Caco-2 (cell line): ENCODE results near the gene NUDC. TPM values are rescaled to one million over a fixed set of nuclear protein-coding genes. Genes with fewer than 3 reads are reported as not detected.

Experiments used
- BruUV-seq: library from RNA; stranded (reverse); fragments of 400-500 nt; replicated peaks from 2 replicates; lab custom pipeline; 2021; lab: Mats Ljungman, UMichigan
- CTCF ChIA-PET: fragments of 300-600 bp; sonication (Branson Sonifier 250); formaldehyde crosslinking; loops from one replicate; lab custom pipeline; 2022; ENCODE audit warnings: antibody characterized with exemption; lab: Charles Lee
- POLR2A ChIA-PET: fragments of 300-600 bp; sonication (Branson Sonifier 250); formaldehyde crosslinking; loops from one replicate; lab custom pipeline; 2022; ENCODE audit warnings: antibody characterized with exemption; lab: Charles Lee
- DNase-seq, 2 experiments: peaks; one replicate each; pipeline versions ENCODE4 v3.0.0 to v3.0.0-alpha.2; 2020 to 2022
- H3K27me3 ChIP-seq: replicated peaks from 2 replicates; pipeline ENCODE4 v1.6.0; 2011; ENCODE audit warnings: low read length; ENCODE audit not compliant: control insufficient read depth, insufficient read depth
- H3K36me3 ChIP-seq: 2 replicates; pipeline ENCODE4 v1.5.1; 2011; ENCODE audit warnings: low read length; ENCODE audit not compliant: control insufficient read depth, insufficient read depth
- H3K4me1 ChIP-seq: fragments of 250-450 bp; sonication (Bioruptor Pico); 2 replicates; pipeline ENCODE4 v1.5.1; 2020; ENCODE audit warnings: mild to moderate bottlenecking
- H3K4me3 ChIP-seq: 2 replicates; pipeline ENCODE4 v1.5.1; 2011; ENCODE audit warnings: low read depth, mild to moderate bottlenecking, control low read depth, low read length
- H3K9me3 ChIP-seq: fragments of 250-450 bp; sonication (Bioruptor Pico); 2 replicates; pipeline ENCODE4 v1.5.1; 2020; ENCODE audit warnings: mild to moderate bottlenecking, moderate library complexity
- H3K27ac Mint-ChIP-seq: one replicate; pipeline ENCODE4 v1.8.0; 2022; ENCODE audit warnings: mixed read lengths; ENCODE audit not compliant: unreplicated experiment
- H3K27me3 Mint-ChIP-seq: one replicate; pipeline ENCODE4 v1.8.0; 2022; ENCODE audit warnings: mixed read lengths; ENCODE audit not compliant: insufficient read depth, unreplicated experiment
- H3K36me3 Mint-ChIP-seq: one replicate; pipeline ENCODE4 v1.8.0; 2022; ENCODE audit warnings: mild to moderate bottlenecking, mixed read lengths; ENCODE audit not compliant: insufficient read depth, unreplicated experiment
- H3K4me1 Mint-ChIP-seq: one replicate; pipeline ENCODE4 v1.8.0; 2022; ENCODE audit warnings: low read depth, mixed read lengths; ENCODE audit not compliant: unreplicated experiment
- H3K4me3 Mint-ChIP-seq: one replicate; pipeline ENCODE4 v1.8.0; 2022; ENCODE audit warnings: mild to moderate bottlenecking, moderate library complexity, mixed read lengths; ENCODE audit not compliant: unreplicated experiment
- H3K9me3 Mint-ChIP-seq: one replicate; pipeline ENCODE4 v1.8.0; 2022; ENCODE audit warnings: mixed read lengths; ENCODE audit not compliant: unreplicated experiment
- CTCF ChIP-seq, 2 experiments: fragments of 200-600 bp in 1 of 2; IDR thresholded peaks; 1 replicate in 1 of 2; 2 replicates in 1 of 2; pipeline versions ENCODE4 v1.5.1 to v1.8.0; 2011 to 2022; ENCODE audit warnings: antibody characterized with exemption in 1 of 2, control low read depth in 1 of 2, inconsistent platforms in 1 of 2, low read depth in 1 of 2, low read length in 1 of 2, mild to moderate bottlenecking in 1 of 2, moderate library complexity in 1 of 2; ENCODE audit not compliant: insufficient read depth in 1 of 2, severe bottlenecking in 1 of 2, unreplicated experiment in 1 of 2
- intact Hi-C: fragments of 100-400 bp; cut with micrococcal nuclease; formaldehyde crosslinking; loops from one replicate; pipeline ENCODE4 v1.10.0; 2022; ENCODE audit not compliant: unreplicated experiment
- total RNA-seq: library from RNA; stranded (reverse); gene quantifications from 2 replicates; pipeline ENCODE4 v1.2.3, GENCODE V29; 2022

NUDC gene
- total RNA-seq, 1 experiment from 2014 or later = 81.3 TPM

- intact Hi-C loops = no loop called here
- CTCF ChIA-PET = no interaction called here
- POLR2A ChIA-PET = no interaction called here
- H3K4me3 Mint-ChIP-seq = no peak overlapping the region
- H3K27me3 Mint-ChIP-seq = no peaks in the 10 kb centered on the region
- no peak for TF ChIP-seq CTCF (IDR thresholded peaks at IDR 0.05; ENCODE audit: insufficient read depth in 1 of 2, low read depth in 1 of 2, low read length in 1 of 2, severe bottlenecking in 1 of 2, unreplicated experiment in 1 of 2)
- no peaks in the 10 kb centered on the region for H3K9me3 Mint-ChIP-seq
- Histone ChIP-seq H3K4me1 (0 out of 2 replicates have a peak, but pooled peaks cover 2% of the 10 kb centered on the region), H3K27me3 (no peaks in the 10 kb centered on the region), H3K9me3 (no peaks in the 10 kb centered on the region), H3K4me3 (no peak overlapping the region), H3K36me3 (no peaks in the 10 kb centered on the region)
- H3K36me3 Mint-ChIP-seq = peaks cover 6% of the 10 kb centered on the region
- no peak for DNase-seq
- BruUV-seq = no TSS peak
- peaks cover 2% of the 10 kb centered on the region for H3K4me1 Mint-ChIP-seq
- no peak overlapping the region for H3K27ac Mint-ChIP-seq
These were observed 43.7 kb downstream of the NUDC start for GRCh38 chr1:26965213-26965612.

- H3K27me3 Mint-ChIP-seq = no peaks in the 10 kb centered on the region
- no peak overlapping the region for H3K27ac Mint-ChIP-seq
- 0 out of 2 replicates have a peak, but pooled peaks cover 2% of the 10 kb centered on the region for H3K4me1 ChIP-seq
- H3K4me3 ChIP-seq = no peak overlapping the region
- no peak for TF ChIP-seq CTCF (IDR thresholded peaks at IDR 0.05; ENCODE audit: insufficient read depth in 1 of 2, low read depth in 1 of 2, low read length in 1 of 2, severe bottlenecking in 1 of 2, unreplicated experiment in 1 of 2)
- H3K4me3 Mint-ChIP-seq = no peak overlapping the region
- H3K9me3 Mint-ChIP-seq = no peaks in the 10 kb centered on the region
- ChIA-PET POLR2A (no interaction called here), CTCF (no interaction called here)
- BruUV-seq = no TSS peak
- intact Hi-C loops = loop anchor here (2.0 kb wide), 3 partner anchors 25 to 131 kb away; no protein-coding TSS in a partner anchor
- no peak for DNase-seq
- no peaks in the 10 kb centered on the region for H3K36me3 ChIP-seq
- H3K27me3 ChIP-seq = no peaks in the 10 kb centered on the region
- H3K36me3 Mint-ChIP-seq = peaks cover 3% of the 10 kb centered on the region
- no peaks in the 10 kb centered on the region for H3K9me3 ChIP-seq
- H3K4me1 Mint-ChIP-seq = peaks cover 6% of the 10 kb centered on the region
These were observed 44.1 kb downstream of the NUDC start for GRCh38 chr1:26965628-26966027.

- Mint-ChIP-seq H3K27me3 (no peaks in the 10 kb centered on the region), H3K4me3 (no peak overlapping the region), H3K36me3 (no peaks in the 10 kb centered on the region), H3K4me1 (peaks cover 13% of the 10 kb centered on the region), H3K9me3 (no peaks in the 10 kb centered on the region), H3K27ac (no peak overlapping the region)
- H3K27me3 ChIP-seq = no peaks in the 10 kb centered on the region
- no peak overlapping the region for H3K4me3 ChIP-seq
- H3K4me1 ChIP-seq = no peaks in the 10 kb centered on the region
- TF ChIP-seq CTCF (IDR thresholded peaks at IDR 0.05; ENCODE audit: insufficient read depth in 1 of 2, low read depth in 1 of 2, low read length in 1 of 2, severe bottlenecking in 1 of 2, unreplicated experiment in 1 of 2) = no peak
- BruUV-seq = no TSS peak
- CTCF ChIA-PET = no interaction called here
- H3K36me3 ChIP-seq = no peaks in the 10 kb centered on the region
- intact Hi-C loops = no loop called here
- DNase-seq = peak in 1 of 2 experiments; percentile 26
- H3K9me3 ChIP-seq = no peaks in the 10 kb centered on the region
- POLR2A ChIA-PET = no interaction called here
These were observed 49.3 kb downstream of the NUDC start for GRCh38 chr1:26970810-26971209.
